Nucleus accumbens (tissue), 56 donors: ENCODE measurements around the gene MDFIC.
"Not testable (repeated sequence)": the region's sequence is repeated elsewhere in the genome, so short reads cannot be mapped to it uniquely, and the experiment has no call there.

ENCODE experiments used
- DNase-seq, 56 donors: peaks; one replicate each; lab custom pipeline; 2025; lab: John Stamatoyannopoulos, UW

The MDFIC gene

GRCh38 chr7:114922026-114922651 is at the start of gene MDFIC:
Gene MDFIC, plus strand, starts transcription at chr7:114922094. Its CDS starts 940 bp downstream, at chr7:114923034.
- DNase-seq = peak in 7 of 56 donors; percentile 4 to 51 (median 14)

DNA sequence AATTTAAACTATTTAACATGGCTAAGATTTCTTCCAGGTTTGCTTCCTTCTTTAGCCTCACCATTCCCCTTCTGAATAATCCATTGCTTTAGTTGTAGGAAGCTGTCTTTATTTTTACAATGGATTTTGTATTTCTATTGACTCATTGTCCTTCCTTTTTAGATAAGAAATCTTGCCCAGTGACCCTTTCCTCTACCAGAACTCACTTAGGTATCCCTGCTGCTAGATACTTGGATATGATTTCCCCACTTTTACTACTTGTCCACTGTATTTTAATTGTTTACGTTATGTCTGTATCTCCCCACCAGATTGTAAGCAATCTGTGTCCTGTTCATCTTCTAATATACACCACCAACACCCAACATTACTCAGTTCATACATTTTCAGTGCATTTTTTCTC is 47.7 kb upstream of the MDFIC start:
- DNase-seq = no peak

- DNase-seq = no peak
Observed at GRCh38 chr7:114875186-114875585, 46.7 kb upstream of the MDFIC start.

DNA sequence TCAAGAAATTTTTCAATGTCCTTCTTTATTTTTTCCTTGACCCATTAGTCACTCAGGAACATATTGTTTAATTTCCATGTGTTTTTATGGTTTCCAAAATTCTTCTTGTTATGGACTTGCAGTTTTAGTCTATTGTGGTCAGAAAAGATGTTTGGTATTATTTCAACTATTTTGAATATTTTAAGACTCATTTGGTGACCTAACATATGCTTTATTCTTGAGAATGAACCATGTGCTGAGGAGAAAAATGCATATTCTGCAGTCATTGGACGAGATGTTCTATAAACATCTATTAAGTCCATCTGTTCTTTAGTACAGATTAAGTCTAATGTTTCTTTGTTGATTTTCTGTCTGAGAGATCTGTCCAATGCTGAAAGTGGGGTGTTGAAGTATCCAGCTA is 42.3 kb upstream of the MDFIC start:
- no peak for DNase-seq

GRCh38 chr7:114885836-114886235 is 36.1 kb upstream of the MDFIC start:
- DNase-seq = no peak

DNA sequence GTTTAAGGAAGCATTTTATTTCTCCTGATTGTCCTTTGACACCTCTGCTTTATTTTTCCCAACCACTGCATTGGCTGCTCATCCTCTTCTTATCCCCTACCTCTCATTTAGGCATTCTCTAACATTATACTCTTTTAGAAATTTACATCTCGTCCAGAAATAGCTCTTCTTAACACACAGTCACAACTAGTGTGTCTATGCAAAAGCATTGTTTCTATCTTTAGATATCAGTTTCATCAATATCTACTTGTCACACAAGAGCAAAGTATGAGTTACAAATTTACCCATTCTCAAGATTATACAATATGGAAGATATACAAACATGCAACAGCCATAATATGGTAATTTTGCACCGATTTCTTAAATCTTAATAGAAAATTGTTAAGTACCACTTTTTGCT is 35.7 kb upstream of the MDFIC start:
- no peak for DNase-seq

GRCh38 chr7:114889116-114889515 is 32.8 kb upstream of the MDFIC start:
- not testable (repeated sequence) for DNase-seq

- no peak for DNase-seq
Observed at GRCh38 chr7:114889646-114890285, 32.1 kb upstream of the MDFIC start.

- no peak for DNase-seq
Observed at GRCh38 chr7:114890561-114890960, 31.3 kb upstream of the MDFIC start.

GRCh38 chr7:114900127-114900526 is 21.8 kb upstream of the MDFIC start:
- no peak for DNase-seq

GRCh38 chr7:114901771-114902170 is 20.1 kb upstream of the MDFIC start:
- DNase-seq = no peak

DNA sequence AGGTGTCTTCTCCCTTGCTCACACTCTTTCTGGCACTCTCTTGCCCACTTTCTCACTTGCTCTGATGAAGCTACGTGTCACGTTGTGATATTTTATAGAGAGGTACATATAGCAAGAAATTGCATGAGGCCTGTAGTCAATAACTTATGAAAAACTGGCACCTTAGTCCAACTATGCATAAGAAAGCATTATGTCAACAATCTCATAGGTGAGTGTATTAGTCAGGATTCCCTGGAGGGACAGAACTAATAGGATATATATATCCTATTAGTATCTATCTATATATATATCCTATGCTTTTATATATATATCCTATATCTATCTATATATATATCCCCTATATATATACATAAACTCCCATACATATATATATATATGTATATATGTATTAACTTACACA is 18.8 kb upstream of the MDFIC start:
- no peak for DNase-seq

DNA sequence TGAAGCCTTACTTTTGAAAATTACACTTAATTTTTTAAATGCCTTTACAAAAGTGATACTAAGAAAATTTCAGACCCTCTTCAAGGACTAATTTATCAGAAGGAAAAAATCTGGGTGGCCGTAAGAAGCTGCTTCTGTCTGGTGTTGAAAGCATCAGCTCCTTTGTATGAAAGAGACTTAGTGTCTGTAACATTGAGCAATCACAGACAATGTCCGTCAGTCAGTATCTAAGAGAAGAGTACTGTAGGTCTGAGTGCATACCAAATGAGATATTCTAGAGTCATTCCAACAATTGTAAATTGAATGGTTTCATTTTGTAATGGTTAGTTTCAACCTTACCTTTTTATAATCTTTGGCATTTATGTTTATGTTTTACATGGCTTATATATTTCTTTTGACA is 11.1 kb upstream of the MDFIC start:
- DNase-seq = no peak

GRCh38 chr7:114911411-114911810 is 10.5 kb upstream of the MDFIC start:
- DNase-seq = no peak

DNA sequence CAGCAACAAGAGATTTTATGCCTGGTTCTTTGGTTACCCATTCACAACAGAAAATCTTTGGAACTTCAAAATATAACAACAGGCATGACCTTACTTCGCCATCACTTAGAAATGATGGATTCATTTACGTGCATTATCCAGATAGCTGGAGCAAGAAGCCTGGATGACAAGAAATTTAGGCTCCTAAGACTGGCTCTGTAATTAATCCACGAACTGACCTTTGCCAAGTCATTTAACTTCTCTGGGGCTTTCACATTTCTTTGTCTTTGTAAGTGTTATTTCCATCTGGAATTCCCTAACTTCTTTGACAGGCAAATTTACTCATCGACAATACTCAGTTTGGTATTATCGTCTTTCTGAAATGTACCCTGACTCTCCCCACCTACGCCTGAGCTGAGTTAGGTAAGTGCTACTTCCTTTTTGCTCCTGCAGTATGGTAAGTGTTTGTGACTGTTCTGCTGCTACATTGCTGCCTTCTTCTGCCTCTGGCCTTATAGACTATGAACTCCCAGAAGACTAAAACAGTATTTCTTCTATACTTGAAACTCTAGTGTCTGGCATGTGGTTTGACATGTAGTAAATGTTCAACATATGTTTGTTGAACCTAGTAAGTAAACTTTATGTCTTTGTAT is 5.5 kb upstream of the MDFIC start:
- DNase-seq = no peak

GRCh38 chr7:114917211-114917839 is 4.6 kb upstream of the MDFIC start:
- DNase-seq = no peak

DNA sequence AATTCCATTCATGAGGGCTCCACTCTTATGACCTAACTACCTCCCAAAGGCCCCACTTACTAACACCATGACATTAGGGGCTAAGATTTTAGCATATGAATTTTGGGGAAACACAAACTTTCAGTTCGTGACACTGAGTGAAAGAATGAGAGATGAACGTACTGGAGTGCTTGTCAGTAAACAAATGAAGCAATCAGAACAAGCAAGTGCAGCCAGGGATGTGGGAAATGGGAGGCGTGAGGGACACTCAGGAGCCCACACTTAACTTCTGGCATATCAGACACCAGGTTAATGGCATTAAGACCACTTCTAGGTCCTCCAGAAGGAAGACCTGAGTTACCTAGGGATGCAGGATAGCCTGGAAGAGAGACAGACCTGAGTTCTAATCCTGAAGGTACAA is 2.3 kb upstream of the MDFIC start:
- DNase-seq = no peak

- DNase-seq = peak in 1 of 56 donors; percentile 0
Observed at GRCh38 chr7:114921631-114922025, 266 bp upstream of the MDFIC start.

DNA sequence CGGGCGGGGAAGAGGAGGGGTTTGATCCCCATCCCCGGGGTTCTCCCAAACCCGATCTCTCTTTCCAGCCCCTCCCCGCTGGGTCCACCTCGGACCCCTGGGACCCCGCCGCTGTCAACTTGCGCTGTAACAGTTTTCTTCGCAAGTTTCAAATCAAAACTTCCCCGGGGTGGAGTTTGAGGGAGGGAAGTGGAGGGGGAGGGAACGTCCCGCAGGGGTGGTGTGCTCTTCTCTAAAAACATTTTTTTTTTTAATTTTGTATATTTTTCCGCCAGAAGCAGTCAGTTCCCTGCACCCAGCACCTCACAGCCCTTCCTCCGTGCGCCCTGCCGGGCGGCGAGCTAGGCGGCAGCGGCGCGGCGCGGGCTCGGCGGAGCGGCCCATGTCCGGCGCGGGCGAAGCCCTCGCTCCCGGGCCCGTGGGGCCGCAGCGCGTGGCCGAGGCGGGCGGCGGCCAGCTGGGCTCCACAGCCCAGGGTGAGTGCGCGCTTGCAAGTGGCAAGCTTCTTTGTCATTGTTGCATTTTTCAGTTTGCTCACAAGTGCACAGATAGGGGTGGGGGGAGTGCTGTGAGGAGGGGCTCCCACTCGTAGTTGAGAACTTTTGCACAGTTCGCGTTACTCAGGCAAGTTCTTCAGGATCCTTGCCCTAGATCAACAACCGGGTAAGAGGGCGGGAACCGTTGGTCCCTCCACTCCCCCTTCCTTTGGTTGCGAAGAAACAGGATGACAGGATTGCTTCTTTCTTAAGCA is 933 bp downstream of the MDFIC start:
- peak in 3 of 56 donors; percentile 2 to 5 (median 5) for DNase-seq

- DNase-seq = peak in 1 of 56 donors; percentile 1
Observed at GRCh38 chr7:114923403-114923713, 1.5 kb downstream of the MDFIC start.
